Cardiac fibroblast (primary cell): ENCODE results near the gene SLC12A4.
A peak's percentile ranks its signal among the peaks of the same experiment; 100 is the strongest.

ENCODE experiments used
- DNase-seq, 2 donors: peaks; one replicate each; pipeline versions ENCODE4 v3.0.0 to v3.0.0-alpha.2; 2010; ENCODE audit warnings: low read depth in 2 of 2
- H3K4me3 ChIP-seq, 2 donors: replicated peaks in 1 of 2; 1 replicate in 1 of 2; 2 replicates in 1 of 2; pipeline ENCODE4 v1.5.1; 2011; ENCODE audit warnings: low read depth in 2 of 2, low read length in 2 of 2, mild to moderate bottlenecking in 2 of 2, moderate library complexity in 1 of 2
- CTCF ChIP-seq: IDR thresholded peaks from one replicate; pipeline ENCODE4 v1.5.1; 2011; ENCODE audit warnings: low read depth, mild to moderate bottlenecking, low read length, inconsistent platforms

The SLC12A4 gene

GRCh38 chr16:67986949-67987348 lies 18.5 kb upstream of the SLC12A4 start:
- DNase-seq = no peak
- no peak overlapping the region for H3K4me3 ChIP-seq
- no peak for TF ChIP-seq CTCF

- no peak for DNase-seq
- H3K4me3 ChIP-seq = no peak overlapping the region
- TF ChIP-seq CTCF = no peak
Observed at GRCh38 chr16:67982011-67982696, 13.7 kb upstream of the SLC12A4 start.

GRCh38 chr16:67979955-67980678 lies 11.7 kb upstream of the SLC12A4 start, which contains the start of gene DPEP3:
DPEP3 (minus strand) TSS chr16:67980499; CDS start chr16:67980380, 119 bp downstream.
- no peak for DNase-seq
- TF ChIP-seq CTCF = peak; percentile 36
- H3K4me3 ChIP-seq = no peak within 1 kb of the TSS

- TF ChIP-seq CTCF = no peak
- no peak overlapping the region for H3K4me3 ChIP-seq
- DNase-seq = no peak
Observed at GRCh38 chr16:67977469-67978227, 9.2 kb upstream of the SLC12A4 start.

GRCh38 chr16:67977005-67977404 lies 8.6 kb upstream of the SLC12A4 start:
- TF ChIP-seq CTCF = no peak
- H3K4me3 ChIP-seq = no peak overlapping the region
- DNase-seq = no peak

- H3K4me3 ChIP-seq = no peak overlapping the region
- no peak for TF ChIP-seq CTCF
- DNase-seq = no peak
Observed at GRCh38 chr16:67976205-67976604, 7.8 kb upstream of the SLC12A4 start.
